ENCODE results near the gene PLCB4.

GRCh38 chr20:9442858-9443257, 374.0 kb downstream of the PLCB4 start:
- TF ChIP-seq, protein P1, sequence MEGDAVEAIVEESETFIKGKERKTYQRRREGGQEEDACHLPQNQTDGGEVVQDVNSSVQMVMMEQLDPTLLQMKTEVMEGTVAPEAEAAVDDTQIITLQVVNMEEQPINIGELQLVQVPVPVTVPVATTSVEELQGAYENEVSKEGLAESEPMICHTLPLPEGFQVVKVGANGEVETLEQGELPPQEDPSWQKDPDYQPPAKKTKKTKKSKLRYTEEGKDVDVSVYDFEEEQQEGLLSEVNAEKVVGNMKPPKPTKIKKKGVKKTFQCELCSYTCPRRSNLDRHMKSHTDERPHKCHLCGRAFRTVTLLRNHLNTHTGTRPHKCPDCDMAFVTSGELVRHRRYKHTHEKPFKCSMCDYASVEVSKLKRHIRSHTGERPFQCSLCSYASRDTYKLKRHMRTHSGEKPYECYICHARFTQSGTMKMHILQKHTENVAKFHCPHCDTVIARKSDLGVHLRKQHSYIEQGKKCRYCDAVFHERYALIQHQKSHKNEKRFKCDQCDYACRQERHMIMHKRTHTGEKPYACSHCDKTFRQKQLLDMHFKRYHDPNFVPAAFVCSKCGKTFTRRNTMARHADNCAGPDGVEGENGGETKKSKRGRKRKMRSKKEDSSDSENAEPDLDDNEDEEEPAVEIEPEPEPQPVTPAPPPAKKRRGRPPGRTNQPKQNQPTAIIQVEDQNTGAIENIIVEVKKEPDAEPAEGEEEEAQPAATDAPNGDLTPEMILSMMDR (optimal IDR thresholded peaks at IDR 0.05 in 1 of 3, IDR thresholded peaks at IDR 0.05 in 1 of 3, conservative IDR thresholded peaks at IDR 0.05 in 1 of 3; ENCODE audit: extremely low read depth in 1 of 3, insufficient read depth in 2 of 3, low read length in 3 of 3) = no peak
- no peak for TF ChIP-seq EZH2 (IDR thresholded peaks at IDR 0.05; ENCODE audit: low read length)
